ENCODE results near the gene C1orf56. TPM values are rescaled to one million over a fixed set of nuclear protein-coding genes. Genes with fewer than 3 reads are reported as not detected.

The C1orf56 gene, protein sequence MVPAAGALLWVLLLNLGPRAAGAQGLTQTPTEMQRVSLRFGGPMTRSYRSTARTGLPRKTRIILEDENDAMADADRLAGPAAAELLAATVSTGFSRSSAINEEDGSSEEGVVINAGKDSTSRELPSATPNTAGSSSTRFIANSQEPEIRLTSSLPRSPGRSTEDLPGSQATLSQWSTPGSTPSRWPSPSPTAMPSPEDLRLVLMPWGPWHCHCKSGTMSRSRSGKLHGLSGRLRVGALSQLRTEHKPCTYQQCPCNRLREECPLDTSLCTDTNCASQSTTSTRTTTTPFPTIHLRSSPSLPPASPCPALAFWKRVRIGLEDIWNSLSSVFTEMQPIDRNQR
- polyA plus RNA-seq (ENCODE audit: insufficient read length in 4 of 4) = 10 to 100 TPM; 11.9 to 13.7 (median 13.2) TPM

DNA sequence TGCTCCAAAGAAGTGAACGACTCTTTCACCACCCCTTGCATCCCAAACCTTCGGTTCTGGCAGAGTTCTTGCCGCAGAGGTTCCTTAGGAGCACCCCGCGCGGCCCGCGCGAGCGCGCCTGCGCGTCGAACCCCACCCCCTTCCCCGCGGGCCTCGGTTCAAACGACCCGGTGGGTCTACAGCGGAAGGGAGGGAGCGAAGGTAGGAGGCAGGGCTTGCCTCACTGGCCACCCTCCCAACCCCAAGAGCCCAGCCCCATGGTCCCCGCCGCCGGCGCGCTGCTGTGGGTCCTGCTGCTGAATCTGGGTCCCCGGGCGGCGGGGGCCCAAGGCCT lies at the start of gene C1orf56:
TSS of gene C1orf56 (plus strand) at position 161 of the 334 bp plus-strand sequence. CDS start at position 258, 97 bp downstream.
- DNase-seq (ENCODE audit: low read depth in 4 of 4, low spot score in 3 of 4) = peak in 1 of 4 donors; percentile 70

DNA sequence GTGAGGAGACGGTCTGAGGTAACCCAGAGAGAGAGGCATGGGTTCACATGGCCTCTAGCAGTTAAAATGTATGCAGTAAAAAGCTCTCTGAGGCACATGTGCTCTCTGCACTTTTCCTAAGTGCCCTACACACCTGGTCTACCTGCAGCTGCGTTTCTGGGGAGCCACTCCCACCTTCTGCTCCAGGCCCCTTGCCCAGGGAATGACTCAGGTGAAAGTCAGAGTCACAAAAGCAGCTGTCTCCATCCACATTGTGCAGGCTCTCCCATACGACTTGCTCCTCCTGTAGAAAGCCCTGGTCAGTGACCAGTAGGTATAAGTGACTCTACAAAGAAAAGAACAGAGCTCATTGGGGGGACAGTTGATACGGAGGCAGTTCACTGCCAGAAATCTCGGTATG lies 49.6 kb upstream of the C1orf56 start:
- no peak for DNase-seq (ENCODE audit: low read depth in 4 of 4, low spot score in 3 of 4)

DNA sequence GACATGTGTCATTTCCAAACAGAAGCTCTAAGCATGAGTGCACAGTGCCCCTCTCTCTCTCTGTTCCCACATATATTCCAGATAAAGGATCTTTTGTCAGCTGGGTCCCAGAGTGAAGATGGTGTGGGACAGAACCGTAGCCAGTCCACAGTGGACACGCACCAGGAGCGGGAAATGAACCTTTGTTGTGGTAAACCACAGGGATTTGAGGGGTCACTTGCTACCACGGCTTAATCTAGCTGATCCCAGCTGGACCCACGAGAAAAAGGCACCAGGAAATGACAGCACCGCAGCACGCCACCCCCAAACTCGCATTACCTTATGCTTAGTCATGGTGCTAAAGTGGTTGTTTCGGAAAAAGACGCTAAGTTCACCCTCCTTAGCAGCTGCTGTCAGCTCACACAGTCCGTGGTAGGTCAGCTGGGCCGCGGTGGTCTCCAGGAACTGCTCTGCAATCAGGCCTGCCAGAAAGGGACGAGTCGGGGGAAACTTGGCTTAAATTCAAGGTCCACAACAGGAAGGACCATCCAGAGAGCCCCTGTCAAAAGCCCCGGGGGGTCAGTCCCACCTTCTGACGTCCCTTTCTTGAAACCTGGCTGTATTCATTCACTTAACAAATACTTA lies 48.4 kb upstream of the C1orf56 start:
- DNase-seq (ENCODE audit: low read depth in 4 of 4, low spot score in 3 of 4) = no peak

DNA sequence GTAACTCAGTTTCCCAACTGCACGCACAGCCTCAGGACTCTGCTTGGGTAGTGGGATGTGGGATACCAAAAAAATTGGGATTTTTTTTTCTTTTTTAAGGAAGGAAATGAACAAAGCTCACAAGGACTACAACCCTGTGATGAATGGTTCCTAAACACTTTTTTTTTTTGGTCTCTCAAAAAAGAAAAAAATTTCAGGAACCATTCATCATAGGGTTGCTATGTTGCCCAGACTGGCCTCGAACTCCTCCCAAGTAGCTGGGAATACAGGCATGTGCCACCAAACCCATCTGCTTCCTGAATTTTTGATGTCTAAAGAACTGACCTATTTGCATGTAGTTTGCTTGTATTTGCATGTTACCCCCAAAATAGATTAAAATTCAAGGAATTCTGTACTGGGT lies 47.6 kb upstream of the C1orf56 start:
- no peak for DNase-seq (ENCODE audit: low read depth in 4 of 4, low spot score in 3 of 4)

DNA sequence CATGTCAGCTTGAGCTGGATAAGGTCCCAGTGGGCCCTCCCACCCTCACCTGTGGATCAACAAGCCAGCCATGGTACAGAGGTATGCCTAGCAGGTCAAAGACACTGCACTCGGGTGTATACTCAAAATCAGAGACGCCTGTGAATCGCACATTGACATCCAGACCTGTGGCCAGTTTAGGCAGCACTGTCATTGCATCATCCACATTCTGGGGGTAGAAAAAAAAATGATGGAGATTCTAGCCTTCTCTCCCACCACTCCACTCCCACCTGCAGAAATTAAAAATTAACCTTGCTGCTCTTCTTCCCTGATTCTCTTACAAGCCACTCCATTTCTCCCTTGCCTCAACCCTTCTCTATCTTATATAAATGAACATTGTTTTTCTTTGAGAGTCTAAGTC lies 47.1 kb upstream of the C1orf56 start:
- no peak for DNase-seq (ENCODE audit: low read depth in 4 of 4, low spot score in 3 of 4)

DNA sequence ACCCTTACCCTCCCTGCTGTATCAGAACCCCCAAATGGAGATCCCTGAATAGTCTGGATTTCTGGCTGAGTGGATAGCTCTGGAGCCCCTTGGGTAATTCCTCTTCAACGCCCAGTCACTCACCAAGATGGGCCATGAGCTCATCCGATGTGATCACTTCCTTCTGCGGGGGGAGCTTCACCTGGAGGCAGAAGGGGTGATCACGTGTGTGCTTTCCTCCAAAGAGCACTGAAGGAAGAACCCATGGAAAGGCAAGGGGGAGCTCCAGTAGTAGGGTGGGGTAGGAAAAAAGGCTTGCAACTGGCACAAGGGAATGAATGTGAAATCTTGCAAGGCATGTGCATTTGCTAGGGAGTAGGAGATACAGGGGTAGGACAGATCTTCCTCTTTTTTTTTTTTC lies 45.9 kb upstream of the C1orf56 start:
- DNase-seq (ENCODE audit: low read depth in 4 of 4, low spot score in 3 of 4) = no peak

DNA sequence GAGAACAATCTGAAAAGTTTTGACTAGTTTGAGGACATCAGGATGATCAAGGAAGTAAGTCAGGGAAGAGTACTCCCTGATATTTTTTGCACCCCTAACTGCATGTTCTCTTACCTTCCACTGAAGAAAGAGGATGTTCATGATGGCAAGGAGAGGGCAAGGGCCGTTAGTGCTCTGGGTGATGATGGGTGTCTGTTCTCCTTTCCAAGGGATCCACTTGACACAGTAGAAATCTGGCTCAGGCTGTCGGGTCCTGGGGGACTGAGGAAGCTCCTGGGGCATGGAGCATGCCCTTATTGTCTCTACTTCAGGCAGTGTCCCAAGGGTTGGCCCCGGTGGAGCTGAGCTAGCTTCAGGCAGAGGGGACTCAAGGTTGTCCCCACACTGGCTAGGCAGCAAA lies 45.5 kb upstream of the C1orf56 start:
- DNase-seq (ENCODE audit: low read depth in 4 of 4, low spot score in 3 of 4) = no peak

DNA sequence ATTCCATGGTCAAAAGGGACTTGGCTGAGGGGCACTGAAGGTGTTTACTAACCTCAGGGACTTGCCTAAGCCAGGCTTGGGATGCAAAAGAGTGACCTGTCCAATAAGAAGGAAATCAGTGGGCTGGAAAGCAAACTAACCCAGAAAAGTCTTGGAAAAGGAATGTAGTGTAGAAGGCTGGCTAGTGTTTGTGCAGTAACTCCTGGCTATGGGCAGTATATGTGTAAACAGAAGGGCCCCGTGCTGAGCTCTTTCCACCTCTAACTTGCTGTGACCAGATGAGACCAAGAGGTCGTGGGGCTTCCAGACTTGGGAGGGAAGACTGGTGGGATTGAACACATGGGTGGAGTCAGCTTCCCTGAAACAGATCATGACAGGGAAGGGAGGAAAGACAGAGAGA lies 44.9 kb upstream of the C1orf56 start:
- no peak for DNase-seq (ENCODE audit: low read depth in 4 of 4, low spot score in 3 of 4)

DNA sequence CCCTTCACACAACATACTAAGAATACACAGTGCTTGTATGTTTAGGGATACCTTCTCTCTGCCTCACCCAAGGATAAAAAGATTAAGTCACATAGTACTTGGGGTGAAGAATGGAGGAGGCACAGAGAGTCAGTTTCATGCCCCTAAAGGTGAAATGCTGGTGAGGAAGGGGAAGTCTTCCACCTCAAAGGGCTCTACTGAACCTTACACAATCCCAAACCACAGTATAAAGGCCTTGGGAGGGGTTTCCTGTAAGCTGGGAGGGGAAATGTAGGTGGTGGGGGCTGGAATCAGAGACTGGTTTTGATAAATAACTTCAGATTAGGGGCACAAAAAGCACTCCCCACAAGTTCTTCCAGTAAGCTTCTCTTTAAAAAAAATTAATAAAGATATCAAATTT lies 44.4 kb upstream of the C1orf56 start:
- DNase-seq (ENCODE audit: low read depth in 4 of 4, low spot score in 3 of 4) = no peak

DNA sequence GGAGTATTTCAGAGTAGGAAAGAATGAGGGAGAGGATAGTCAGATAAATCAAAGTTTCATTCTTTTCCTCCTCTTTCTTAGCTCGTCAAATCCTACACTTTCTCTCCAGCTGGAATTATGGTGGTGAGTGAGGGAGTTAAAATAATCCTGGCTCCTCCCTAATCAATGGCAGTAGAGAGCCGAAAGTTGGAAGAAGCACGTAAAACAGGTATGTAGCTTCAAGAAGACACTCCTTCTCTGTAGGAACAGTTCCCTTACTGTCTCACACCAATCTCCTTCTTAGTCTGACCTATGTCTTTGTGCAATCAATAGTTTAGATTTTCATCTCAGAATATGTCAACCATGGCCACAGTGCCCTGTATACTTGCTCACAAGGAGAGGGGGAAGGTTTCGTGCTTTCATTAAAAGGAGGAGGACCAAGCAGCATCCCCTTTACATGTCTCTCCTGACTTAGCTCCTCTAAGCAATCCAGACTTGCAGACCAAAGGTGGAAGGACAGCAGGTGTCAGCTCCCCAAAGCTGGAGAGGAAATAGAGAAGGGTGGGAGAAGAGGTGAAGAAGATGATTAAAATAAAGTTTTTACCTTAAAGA lies 41.7 kb upstream of the C1orf56 start:
- no peak for DNase-seq (ENCODE audit: low read depth in 4 of 4, low spot score in 3 of 4)

DNA sequence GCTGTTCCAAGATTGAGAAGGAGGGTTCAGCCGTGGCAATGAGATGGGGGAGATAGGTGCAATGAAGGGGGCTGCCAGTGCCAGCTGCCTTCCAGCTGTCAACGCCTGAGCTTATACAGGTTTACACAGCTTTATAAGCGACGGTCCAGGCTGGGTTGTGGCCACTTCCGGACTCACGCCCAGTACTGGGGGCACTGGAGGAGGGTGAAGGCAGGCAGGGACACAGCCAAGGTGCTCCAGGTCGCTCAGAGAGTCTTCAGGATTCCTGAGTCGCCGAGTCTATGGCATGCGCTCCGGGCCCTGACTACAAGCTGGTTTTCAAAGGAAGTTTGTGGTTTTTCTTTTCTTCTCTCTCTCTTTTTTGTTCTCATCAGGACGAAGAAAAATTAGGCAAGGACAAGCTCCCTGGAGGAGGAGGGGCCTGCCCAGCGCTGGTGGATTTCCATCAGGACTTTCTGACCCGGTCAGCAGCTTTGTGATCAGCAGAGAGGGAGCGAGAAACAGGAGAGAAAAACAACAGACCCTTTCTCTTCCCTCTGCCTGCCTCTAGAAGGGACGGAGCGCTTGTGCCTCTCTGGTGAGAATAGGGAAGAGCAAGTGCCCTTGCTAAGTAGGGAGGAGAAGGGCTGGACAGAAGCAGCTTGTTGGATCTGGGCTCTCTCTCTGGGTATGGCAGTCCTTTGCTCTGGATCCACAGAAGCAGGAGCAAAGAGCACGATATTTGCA lies 41.1 kb upstream of the C1orf56 start, which contains the start of gene MINDY1:
TSS of gene MINDY1 (minus strand) at position 576 of the 726 bp plus-strand sequence. CDS start 4,285 bp downstream, outside the sequence.
- peak in 3 of 4 donors; percentile 69 to 78 (median 77) for DNase-seq (ENCODE audit: low read depth in 4 of 4, low spot score in 3 of 4)

DNA sequence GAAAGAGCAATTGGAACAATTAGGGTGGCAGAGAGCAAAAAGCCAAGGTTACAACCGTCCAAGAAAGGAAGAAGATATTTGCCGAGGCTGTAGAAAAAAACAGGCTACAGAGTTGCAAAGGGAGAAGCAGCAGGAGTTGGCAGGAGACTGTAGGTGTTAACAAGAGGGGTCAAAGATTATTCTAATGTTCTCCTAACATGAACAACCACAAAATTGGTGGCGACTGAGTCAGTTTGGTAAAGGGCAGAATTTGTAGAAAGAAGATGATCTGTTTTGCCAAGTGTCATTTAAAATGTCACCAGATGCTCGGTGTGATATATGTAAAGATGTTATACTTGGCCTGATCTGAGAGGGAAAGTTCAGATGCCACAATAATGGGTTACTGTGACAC lies 39.7 kb upstream of the C1orf56 start:
- no peak for DNase-seq (ENCODE audit: low read depth in 4 of 4, low spot score in 3 of 4)

DNA sequence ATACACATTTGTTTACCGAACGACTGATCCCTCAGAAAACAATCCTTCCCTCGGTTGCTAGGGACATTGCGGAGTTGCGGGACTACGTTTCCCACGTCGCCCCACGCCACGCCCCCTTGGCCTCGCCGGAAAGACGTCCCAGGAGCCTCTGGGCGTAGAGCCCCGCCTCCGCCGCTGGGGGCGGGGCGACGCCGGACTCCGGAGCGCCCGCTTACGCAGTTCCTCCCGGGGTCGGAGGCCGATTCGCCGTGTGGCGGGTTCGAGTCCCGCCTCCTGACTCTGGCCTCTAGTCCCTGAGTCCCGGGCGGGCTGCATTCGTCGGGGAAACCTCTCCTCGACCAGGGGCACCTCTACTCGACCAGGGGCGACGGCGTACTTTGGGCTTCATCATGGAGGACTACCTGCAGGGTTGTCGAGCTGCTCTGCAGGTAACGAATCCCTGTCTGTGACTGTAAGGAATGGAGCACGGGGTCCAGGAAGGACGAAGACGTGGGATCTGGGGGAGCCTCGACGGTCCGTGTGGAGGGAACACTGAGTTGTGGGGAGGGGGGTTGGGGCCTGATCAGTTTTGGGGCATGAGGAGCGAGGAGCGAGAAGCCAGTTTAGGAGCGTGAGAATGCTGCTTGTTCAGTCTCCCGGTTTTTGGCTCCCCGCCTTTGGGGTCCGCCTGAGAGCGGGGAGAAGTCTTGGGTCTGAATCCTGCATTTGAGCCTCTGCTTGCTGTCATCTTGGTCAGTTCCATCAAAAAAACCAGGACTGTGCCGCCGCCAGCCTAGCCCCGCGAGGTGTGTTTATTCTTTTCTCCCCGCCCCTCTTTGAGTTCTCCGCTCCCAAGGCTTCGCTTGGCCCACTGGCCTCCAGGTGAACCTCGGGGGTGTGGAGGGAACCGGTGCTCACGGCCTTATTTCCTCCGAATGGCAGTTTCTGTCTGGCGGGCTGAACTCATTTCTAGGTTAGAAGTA lies 39.0 kb upstream of the C1orf56 start, which contains the start of gene PRUNE1:
TSS of gene PRUNE1 (plus strand) at position 206 of the 962 bp plus-strand sequence. CDS start at position 390, 184 bp downstream.
- peak; percentile 93 to 96 (median 94) for DNase-seq (ENCODE audit: low read depth in 4 of 4, low spot score in 3 of 4)

DNA sequence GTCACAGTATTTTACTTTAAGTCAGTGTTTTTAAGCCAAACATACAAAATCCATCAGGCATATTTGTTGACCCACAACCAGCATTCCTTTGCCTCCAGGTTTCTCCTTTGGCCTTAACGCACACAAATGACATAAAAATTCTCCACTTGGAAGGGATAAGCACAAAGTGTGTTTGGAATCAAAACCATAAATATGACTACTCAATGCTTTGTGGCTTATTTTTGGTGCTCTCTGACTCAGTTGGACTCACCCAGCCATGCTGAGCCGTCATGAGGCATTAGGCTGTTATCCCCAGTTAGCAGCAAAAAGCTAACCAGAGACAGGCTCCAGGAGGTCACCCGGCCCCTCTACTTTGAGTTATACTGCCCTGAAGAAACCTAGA lies 38.4 kb upstream of the C1orf56 start:
- DNase-seq (ENCODE audit: low read depth in 4 of 4, low spot score in 3 of 4) = no peak

DNA sequence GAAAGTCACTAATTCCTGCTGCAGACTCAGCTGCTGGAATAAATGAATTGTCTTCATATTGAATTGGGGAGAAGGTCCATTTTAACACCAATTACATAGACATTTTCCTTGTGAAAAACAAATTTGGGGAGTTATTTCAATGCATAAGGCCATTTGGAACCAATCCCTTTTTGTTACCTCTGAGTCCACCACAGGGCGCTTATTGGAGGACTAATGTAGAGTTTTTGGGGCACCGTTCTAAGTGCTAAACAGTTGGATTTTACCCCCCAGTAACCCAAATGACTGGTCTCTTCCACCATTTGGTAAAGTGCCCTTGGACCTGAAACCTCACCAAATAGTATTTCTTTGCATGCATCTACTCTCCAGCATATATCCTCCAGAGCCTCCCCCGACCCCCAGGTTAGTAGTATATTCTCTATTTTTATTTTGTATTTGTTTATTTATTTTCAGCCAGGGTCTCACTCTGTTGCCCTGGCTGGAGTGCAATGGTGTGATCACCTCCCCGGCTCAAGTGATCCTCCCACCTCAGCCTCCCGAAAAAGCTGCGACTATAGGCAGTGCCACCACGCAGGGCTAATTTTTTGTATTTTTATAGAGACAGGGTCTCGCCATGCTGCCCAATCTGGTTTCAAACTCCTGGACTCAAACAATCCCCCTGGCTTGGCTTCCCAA lies 37.7 kb upstream of the C1orf56 start:
- DNase-seq (ENCODE audit: low read depth in 4 of 4, low spot score in 3 of 4) = no peak

DNA sequence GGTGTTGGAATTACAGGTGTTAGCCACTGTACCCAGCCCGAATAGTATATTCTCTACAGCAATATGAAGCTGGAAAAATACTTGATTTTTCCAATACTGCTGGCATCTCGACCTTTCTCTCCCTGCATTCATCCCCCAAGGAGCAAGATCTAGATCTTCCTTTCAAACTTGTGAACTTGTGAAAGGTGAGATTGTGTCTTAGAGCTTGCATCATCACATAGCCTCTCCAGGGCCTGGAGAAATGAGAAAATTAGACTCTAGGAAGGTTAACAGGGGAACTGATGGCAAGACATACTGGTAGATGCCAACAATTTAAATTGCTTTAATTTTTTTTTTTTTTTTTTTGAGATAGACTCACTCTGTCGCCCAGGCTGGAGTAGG lies 37.2 kb upstream of the C1orf56 start:
- DNase-seq (ENCODE audit: low read depth in 4 of 4, low spot score in 3 of 4) = no peak

DNA sequence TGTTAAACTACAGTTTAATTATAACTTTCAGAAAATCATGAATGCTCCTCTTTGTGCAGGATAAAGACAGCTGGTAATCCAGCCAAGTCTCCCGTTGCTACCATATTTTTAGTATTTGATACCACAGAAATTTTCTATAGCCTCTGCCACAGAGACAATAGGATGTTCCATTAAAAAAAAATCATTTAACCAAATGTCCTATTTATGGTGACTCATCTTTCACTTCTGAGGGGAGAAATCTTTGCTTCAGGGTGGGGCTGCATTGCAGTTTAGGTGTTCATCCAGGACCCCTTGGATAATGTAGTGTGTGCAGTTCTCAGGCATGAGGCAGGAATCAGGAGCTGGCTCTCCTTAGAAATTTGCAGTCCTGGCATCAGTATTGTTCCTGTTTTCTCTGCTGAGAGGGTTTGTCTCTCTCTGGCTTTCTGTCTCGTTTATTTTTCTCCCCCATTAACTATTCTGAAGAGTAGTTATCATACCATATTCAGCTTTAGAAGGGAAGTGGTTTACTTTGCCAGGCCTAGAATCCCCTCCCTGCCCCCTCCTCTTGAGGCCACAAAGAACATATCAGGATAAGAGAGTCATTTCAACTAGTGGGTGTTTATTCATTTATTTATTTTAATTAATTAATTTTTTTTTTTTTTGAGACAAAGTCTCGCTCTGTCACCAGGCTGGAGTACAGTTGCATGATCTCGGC lies 36.2 kb upstream of the C1orf56 start:
- DNase-seq (ENCODE audit: low read depth in 4 of 4, low spot score in 3 of 4) = no peak

DNA sequence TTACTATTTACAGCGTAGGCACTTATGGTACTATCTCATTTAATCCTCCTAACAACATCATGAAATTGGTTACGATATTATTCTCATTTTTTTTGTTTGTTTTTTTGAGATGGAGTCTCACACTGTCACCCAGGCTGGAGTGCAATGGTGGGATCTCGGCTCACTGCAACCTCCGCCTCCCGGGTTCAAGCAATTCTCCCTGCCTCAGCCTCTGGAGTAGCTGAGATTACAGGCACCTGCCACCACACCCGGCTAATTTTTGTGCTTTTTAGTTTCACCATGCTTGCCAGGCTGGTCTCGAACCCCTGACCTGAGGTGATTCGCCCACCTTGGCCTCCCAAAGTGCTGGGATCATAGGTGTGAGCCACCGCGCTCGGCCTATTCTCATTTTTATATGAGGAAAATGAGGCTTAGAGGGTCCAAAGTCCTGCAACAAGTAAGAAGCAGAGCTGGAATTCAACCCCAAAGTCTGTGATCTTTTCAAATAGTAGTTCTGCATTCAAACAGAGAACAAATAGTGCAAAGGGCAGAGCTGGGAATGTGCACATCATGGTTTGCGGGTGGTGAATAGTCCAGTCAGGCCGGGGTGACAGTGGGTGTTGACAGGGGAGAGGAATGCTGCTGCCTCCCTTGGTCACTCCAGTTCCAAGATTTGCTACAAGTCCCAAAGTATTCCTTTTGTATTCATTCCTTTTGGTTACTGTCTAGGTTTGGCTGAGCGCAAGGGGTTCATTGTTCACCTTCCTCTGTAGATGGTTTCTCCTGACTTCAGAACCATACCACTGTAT lies 34.7 kb upstream of the C1orf56 start:
- no peak for DNase-seq (ENCODE audit: low read depth in 4 of 4, low spot score in 3 of 4)

Data from right renal pelvis (tissue), 4 donors.